Limb (tissue), 2 donors: ENCODE results near the gene R3HDM2.
"Not testable (repeated sequence)": the region's sequence is repeated elsewhere in the genome, so short reads cannot be mapped to it uniquely, and the experiment has no call there.

Experiments
- DNase-seq, 2 donors: peaks; one replicate each; pipeline ENCODE4 v3.0.0-alpha.2; 2016; ENCODE audit errors: extremely low spot score in 2 of 2

The R3HDM2 gene

GRCh38 chr12:57377103-57377840 lies 53.6 kb downstream of the R3HDM2 start:
- DNase-seq: no peak

- DNase-seq: no peak
Observed at GRCh38 chr12:57372233-57372632, 58.6 kb downstream of the R3HDM2 start.

- DNase-seq: no peak
Observed at GRCh38 chr12:57370696-57371095, 60.1 kb downstream of the R3HDM2 start.

- no peak for DNase-seq
Observed at GRCh38 chr12:57370072-57370471, 60.8 kb downstream of the R3HDM2 start.

- DNase-seq: no peak
Observed at GRCh38 chr12:57369202-57369601, 61.6 kb downstream of the R3HDM2 start.

GRCh38 chr12:57368349-57369095 lies 62.3 kb downstream of the R3HDM2 start:
- no peak for DNase-seq

GRCh38 chr12:57367121-57367520 lies 63.7 kb downstream of the R3HDM2 start:
- DNase-seq: no peak

- no peak for DNase-seq
Observed at GRCh38 chr12:57366315-57366714, 64.5 kb downstream of the R3HDM2 start.

- DNase-seq: not testable (repeated sequence)
Observed at GRCh38 chr12:57364156-57364555, 66.7 kb downstream of the R3HDM2 start.

- DNase-seq: no peak
Observed at GRCh38 chr12:57360468-57360867, 70.4 kb downstream of the R3HDM2 start.

GRCh38 chr12:57358646-57359045 lies 72.2 kb downstream of the R3HDM2 start:
- no peak for DNase-seq

GRCh38 chr12:57355734-57356133 lies 75.1 kb downstream of the R3HDM2 start:
- DNase-seq: no peak

GRCh38 chr12:57352166-57352565 lies 78.7 kb downstream of the R3HDM2 start:
- DNase-seq: no peak

- no peak for DNase-seq
Observed at GRCh38 chr12:57347284-57347683, 83.6 kb downstream of the R3HDM2 start.

GRCh38 chr12:57343703-57344378 lies 87.0 kb downstream of the R3HDM2 start:
- no peak for DNase-seq

- DNase-seq: peak; percentile 61 to 71
Observed at GRCh38 chr12:57342207-57342691, 88.6 kb downstream of the R3HDM2 start.

GRCh38 chr12:57341275-57341990 lies 89.4 kb downstream of the R3HDM2 start:
- DNase-seq: no peak

- peak; percentile 48 to 57 for DNase-seq
Observed at GRCh38 chr12:57340104-57340503, 90.7 kb downstream of the R3HDM2 start.

- not testable (repeated sequence) for DNase-seq
Observed at GRCh38 chr12:57336299-57336698, 94.5 kb downstream of the R3HDM2 start.

- DNase-seq: no peak
Observed at GRCh38 chr12:57334219-57334618, 96.6 kb downstream of the R3HDM2 start.

GRCh38 chr12:57332646-57333312 lies 98.1 kb downstream of the R3HDM2 start:
- DNase-seq: no peak
